Gastrocnemius medialis (tissue), 4 donors: ENCODE measurements around the gene TSPAN17.

Experiments used
- CTCF ChIP-seq, 5 experiments: fragments of 450-650 bp in 3 of 5; fragments of 200-600 bp in 2 of 5; sonication (generic) in 2 of 5; IDR thresholded peaks in 4 of 5; conservative IDR thresholded peaks in 1 of 5; 1 replicate in 4 of 5; 2 replicates in 1 of 5; pipeline ENCODE4 v1.5.1; 2016 to 2019; ENCODE audit warnings: antibody characterized with exemption in 5 of 5, mild to moderate bottlenecking in 3 of 5, moderate library complexity in 3 of 5
- POLR2A ChIP-seq, 2 donors: fragments of 450-650 bp; IDR thresholded peaks; one replicate each; pipeline ENCODE4 v1.6.1; 2017; ENCODE audit warnings: antibody characterized with exemption in 2 of 2, mild to moderate bottlenecking in 2 of 2, moderate library complexity in 2 of 2

DNA sequence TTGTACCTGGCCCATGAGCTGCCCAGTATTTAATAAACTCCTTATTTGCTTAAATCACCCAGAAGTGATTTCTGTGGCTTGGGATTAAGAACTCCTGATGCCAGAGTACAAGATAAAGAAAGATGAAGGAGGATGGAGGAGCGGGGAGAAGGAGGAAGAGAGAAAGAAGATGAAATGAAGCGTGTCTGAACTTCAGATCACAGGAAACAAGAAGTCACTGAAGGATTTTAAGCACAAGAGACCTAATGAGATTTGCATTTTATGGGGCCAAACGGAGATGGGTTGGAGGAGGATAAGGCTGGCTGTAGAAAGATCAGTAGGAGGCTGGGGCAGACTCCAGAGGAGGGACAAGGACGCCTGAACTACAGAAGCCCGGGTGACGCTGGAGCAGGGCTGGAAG, 13.7 kb upstream of the TSPAN17 start:
- TF ChIP-seq CTCF (IDR thresholded peaks at IDR 0.05 in 4 of 5, conservative IDR thresholded peaks at IDR 0.05 in 1 of 5) (no peak), POLR2A (IDR thresholded peaks at IDR 0.05) (no peak)
